Breast epithelium (tissue), 3 donors: ENCODE data around the gene BET1L.

Experiments used
- CTCF ChIP-seq, 3 donors: fragments of 450-650 bp; IDR thresholded peaks; one replicate each; pipeline ENCODE4 v1.5.1; 2016 to 2017; ENCODE audit warnings: antibody characterized with exemption in 3 of 3, mild to moderate bottlenecking in 3 of 3, moderate library complexity in 3 of 3
- POLR2A ChIP-seq: fragments of 450-650 bp; IDR thresholded peaks from one replicate; pipeline ENCODE4 v1.6.1; 2016; ENCODE audit warnings: antibody characterized with exemption, mild to moderate bottlenecking, moderate library complexity
- POLR2AphosphoS5 ChIP-seq, 3 donors: sonication (generic); formaldehyde crosslinking; IDR thresholded peaks; one replicate each; pipeline ENCODE4 v1.6.1; 2017; ENCODE audit warnings: antibody characterized with exemption in 3 of 3

DNA sequence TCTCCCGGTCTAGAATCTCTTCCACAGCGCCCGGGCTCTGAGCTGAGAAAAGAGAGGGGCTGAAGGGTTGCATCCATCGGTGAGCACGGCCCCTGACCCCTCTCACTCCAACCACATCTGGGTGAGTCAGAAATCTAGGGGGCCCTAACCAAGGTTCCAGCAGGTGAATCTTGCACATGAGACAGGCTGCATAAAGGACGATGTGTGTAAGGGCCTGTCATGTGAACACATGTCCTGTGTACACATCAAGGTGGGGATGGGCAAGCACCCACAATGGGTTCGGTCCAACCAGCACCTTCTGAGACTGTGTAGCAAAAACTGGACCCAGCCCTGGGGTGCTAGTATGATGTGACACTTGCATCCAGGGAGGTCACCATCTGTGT, 1.2 kb downstream of the BET1L start:
- TF ChIP-seq POLR2A: no peak
- no peak for TF ChIP-seq CTCF (IDR thresholded peaks at IDR 0.05)
- no peak for TF ChIP-seq POLR2AphosphoS5 (IDR thresholded peaks at IDR 0.05)
